ENCODE measurements around the gene ACTR5. TPM values are rescaled to one million over a fixed set of nuclear protein-coding genes. Genes with fewer than 3 reads are reported as not detected.

Gene ACTR5
- total RNA-seq, 1 donor = 5.8 TPM

DNA sequence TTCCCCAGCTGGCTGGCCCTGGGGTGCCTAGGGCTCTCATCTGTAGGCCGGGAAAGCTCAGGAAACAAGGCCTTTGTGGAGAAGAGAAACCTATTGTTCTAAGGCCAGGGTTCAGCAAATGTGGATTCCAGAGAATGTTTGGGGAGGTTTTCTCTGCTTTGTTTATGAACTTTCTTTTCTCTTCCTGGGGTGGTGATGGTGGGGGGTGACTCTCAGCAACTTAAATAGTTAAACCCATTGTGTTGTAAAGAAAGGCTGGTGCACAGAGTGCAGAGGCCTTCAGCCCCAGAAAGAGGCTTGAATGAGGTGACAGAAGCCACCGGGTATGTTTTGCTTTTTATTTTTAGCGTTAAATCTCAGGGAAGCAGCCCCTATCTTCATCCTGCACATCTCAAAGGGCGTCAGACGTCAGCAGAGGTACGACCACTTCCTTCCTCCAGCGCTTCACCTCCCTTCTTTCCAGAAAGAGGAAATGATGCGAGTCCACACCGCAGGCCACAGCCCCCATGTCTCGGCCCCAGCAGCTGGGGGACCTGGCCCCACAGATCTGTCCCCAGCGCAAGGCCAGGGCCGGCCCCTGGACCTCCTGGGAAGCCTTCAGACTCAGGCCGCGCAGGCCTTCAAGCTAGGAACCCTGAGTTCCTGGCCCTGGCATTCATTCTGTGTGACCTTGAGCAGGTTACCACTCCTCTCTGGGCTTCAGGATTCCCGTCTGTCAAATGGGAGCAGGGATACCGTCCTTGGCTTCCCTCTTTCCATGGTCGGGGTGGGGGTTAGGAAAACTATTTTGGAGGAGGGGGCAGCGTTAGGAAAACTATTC, 56.6 kb downstream of the ACTR5 start:
- no peaks in the 10 kb centered on the region for H3K9me3 ChIP-seq (ENCODE audit: low read depth, low read length)
- TF ChIP-seq, protein P1, sequence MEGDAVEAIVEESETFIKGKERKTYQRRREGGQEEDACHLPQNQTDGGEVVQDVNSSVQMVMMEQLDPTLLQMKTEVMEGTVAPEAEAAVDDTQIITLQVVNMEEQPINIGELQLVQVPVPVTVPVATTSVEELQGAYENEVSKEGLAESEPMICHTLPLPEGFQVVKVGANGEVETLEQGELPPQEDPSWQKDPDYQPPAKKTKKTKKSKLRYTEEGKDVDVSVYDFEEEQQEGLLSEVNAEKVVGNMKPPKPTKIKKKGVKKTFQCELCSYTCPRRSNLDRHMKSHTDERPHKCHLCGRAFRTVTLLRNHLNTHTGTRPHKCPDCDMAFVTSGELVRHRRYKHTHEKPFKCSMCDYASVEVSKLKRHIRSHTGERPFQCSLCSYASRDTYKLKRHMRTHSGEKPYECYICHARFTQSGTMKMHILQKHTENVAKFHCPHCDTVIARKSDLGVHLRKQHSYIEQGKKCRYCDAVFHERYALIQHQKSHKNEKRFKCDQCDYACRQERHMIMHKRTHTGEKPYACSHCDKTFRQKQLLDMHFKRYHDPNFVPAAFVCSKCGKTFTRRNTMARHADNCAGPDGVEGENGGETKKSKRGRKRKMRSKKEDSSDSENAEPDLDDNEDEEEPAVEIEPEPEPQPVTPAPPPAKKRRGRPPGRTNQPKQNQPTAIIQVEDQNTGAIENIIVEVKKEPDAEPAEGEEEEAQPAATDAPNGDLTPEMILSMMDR (IDR thresholded peaks at IDR 0.05; ENCODE audit: extremely low read depth, low read depth, low read length) = no peak
- DNase-seq (ENCODE audit: insufficient read length, low spot score, missing footprints) = no peak
- H3K27me3 ChIP-seq (ENCODE audit: insufficient read depth, low read length) = peaks cover 43% of the 10 kb centered on the region
- H4K20me1 ChIP-seq (ENCODE audit: insufficient read depth, low read length) = no peaks in the 10 kb centered on the region
- no peak overlapping the region for H3K27ac ChIP-seq (ENCODE audit: low read depth, low read length)
- H2AFZ ChIP-seq (ENCODE audit: low read length) = no peak overlapping the region
- peak overlapping the region; percentile 53 for H3K4me2 ChIP-seq (ENCODE audit: insufficient read depth, low read length)
- peak overlapping the region; percentile 54 for H3K4me3 ChIP-seq (ENCODE audit: insufficient read depth, low read length)
- no peaks in the 10 kb centered on the region for H3K79me2 ChIP-seq (ENCODE audit: insufficient read depth, low read length)
- no peaks in the 10 kb centered on the region for H3K36me3 ChIP-seq (ENCODE audit: insufficient read depth, low read length)
- no peaks in the 10 kb centered on the region for H3K4me1 ChIP-seq (ENCODE audit: insufficient read depth, low read length)

DNA sequence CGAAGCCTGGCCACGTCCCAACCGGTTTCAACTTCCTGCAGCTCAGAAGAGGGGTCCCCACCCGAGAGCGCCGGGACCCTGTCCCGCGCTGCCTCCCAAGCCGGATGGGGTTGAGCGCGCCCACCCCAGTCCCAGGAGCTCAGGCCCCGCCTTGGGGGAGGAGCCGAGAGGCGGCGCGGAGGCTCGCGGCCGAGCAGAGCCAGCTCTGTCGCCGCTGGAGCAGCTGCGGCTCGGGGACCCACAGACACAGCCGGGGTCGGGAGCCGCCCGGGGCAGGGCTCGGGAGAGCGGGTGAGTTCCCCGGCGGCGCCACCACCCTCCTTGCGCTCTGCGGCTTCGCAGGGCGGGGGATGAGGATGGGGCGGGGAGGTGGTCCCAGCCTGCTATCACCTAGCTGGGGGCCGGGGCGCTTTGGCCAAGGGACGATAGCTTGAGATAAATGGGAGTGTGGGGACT, 57.3 kb downstream of the ACTR5 start, which contains the start of gene PPP1R16B:
PPP1R16B (plus strand) TSS at position 196 of the 456 bp plus-strand sequence. CDS start 30,229 bp downstream, outside the sequence.
- H3K4me2 ChIP-seq (ENCODE audit: insufficient read depth, low read length) = peak within 1 kb of the TSS; percentile 53
- TF ChIP-seq, protein P1 (IDR thresholded peaks at IDR 0.05; ENCODE audit: extremely low read depth, low read depth, low read length) = no peak
- no peaks in the 10 kb centered on the region for H3K79me2 ChIP-seq (ENCODE audit: insufficient read depth, low read length)
- H2AFZ ChIP-seq (ENCODE audit: low read length) = no peak within 1 kb of the TSS
- no peaks in the 10 kb centered on the region for H3K36me3 ChIP-seq (ENCODE audit: insufficient read depth, low read length)
- DNase-seq (ENCODE audit: insufficient read length, low spot score, missing footprints) = no peak
- H3K4me3 ChIP-seq (ENCODE audit: insufficient read depth, low read length) = peak within 1 kb of the TSS; percentile 54
- no peaks in the 10 kb centered on the region for H3K9me3 ChIP-seq (ENCODE audit: low read depth, low read length)
- no peaks in the 10 kb centered on the region for H3K4me1 ChIP-seq (ENCODE audit: insufficient read depth, low read length)
- H4K20me1 ChIP-seq (ENCODE audit: insufficient read depth, low read length) = no peaks in the 10 kb centered on the region
- peaks cover 43% of the 10 kb centered on the region for H3K27me3 ChIP-seq (ENCODE audit: insufficient read depth, low read length)
- no peak within 1 kb of the TSS for H3K27ac ChIP-seq (ENCODE audit: low read depth, low read length)

DNA sequence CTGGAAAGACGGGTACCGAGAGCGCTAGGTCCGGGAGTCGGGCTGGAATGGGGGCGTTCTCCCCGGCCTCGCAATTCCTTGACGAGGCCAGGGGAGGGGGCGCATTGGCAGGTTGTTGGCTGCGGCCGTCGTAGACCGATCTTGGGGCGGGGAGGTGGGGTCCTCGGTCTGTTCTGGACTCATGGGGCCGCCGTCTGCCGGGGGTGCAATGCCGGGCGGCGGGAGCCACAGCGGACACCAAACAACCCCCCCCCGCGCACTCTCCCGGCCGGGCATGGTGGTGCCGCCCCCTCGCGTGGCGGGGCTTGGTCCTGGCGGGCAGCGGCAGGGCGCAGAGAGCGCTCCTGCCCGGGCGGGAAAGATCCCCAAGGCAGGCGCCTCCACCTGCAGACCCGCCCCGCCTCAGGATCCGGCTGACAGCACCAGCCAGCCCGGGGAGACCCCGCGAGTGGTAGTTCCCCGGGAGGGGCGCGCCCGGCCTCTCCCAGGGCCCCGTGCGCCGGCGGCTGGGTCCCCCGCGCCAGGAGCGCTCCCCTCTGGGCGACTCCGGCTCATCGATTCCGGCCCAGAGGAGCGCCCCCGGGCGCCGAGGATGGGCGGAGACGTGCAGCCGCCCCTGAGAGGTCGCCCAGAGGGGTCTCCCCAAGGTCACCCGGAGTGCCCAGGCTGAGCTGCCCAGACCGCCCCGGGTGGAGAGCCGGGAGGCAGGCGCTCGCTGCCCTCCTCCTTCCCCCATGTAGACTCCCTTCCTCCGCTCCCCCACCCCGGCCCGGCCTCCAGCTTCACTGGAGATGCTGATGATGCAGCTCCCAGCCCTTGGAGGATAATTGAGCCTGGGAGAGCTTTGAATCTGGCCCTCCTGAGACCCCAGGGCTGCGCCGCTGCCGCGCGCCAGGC, 57.9 kb downstream of the ACTR5 start:
- Histone ChIP-seq H3K4me1 (ENCODE audit: insufficient read depth, low read length) (no peaks in the 10 kb centered on the region), H2AFZ (ENCODE audit: low read length) (no peak overlapping the region), H3K4me3 (ENCODE audit: insufficient read depth, low read length) (peak overlapping the region; percentile 54), H3K36me3 (ENCODE audit: insufficient read depth, low read length) (no peaks in the 10 kb centered on the region), H3K4me2 (ENCODE audit: insufficient read depth, low read length) (peak overlapping the region; percentile 53), H3K9me3 (ENCODE audit: low read depth, low read length) (no peaks in the 10 kb centered on the region), H3K79me2 (ENCODE audit: insufficient read depth, low read length) (no peaks in the 10 kb centered on the region), H3K27ac (ENCODE audit: low read depth, low read length) (no peak overlapping the region), H3K27me3 (ENCODE audit: insufficient read depth, low read length) (peaks cover 43% of the 10 kb centered on the region), H4K20me1 (ENCODE audit: insufficient read depth, low read length) (no peaks in the 10 kb centered on the region)
- TF ChIP-seq, protein P1 (IDR thresholded peaks at IDR 0.05; ENCODE audit: extremely low read depth, low read depth, low read length) = no peak
- no peak for DNase-seq (ENCODE audit: insufficient read length, low spot score, missing footprints)
